AG09309 (cell line): ENCODE results near the gene LHX4.

Experiments
- DNase-seq: peaks from one replicate; pipeline ENCODE4 v3.0.0-alpha.2; 2010; ENCODE audit warnings: low read depth
- H3K4me3 ChIP-seq: 2 replicates; pipeline ENCODE4 v1.5.1; 2011; ENCODE audit warnings: mild to moderate bottlenecking, low read depth, low read length, moderate library complexity; ENCODE audit not compliant: control insufficient read depth
- TF ChIP-seq, protein P1 (sequence below): IDR thresholded peaks from 2 replicates; pipeline ENCODE4 v1.5.1; 2011; ENCODE audit warnings: mild to moderate bottlenecking, low read depth, low read length, inconsistent platforms; ENCODE audit not compliant: insufficient read depth, control insufficient read depth; ENCODE audit errors: missing control alignments

Gene LHX4

DNA sequence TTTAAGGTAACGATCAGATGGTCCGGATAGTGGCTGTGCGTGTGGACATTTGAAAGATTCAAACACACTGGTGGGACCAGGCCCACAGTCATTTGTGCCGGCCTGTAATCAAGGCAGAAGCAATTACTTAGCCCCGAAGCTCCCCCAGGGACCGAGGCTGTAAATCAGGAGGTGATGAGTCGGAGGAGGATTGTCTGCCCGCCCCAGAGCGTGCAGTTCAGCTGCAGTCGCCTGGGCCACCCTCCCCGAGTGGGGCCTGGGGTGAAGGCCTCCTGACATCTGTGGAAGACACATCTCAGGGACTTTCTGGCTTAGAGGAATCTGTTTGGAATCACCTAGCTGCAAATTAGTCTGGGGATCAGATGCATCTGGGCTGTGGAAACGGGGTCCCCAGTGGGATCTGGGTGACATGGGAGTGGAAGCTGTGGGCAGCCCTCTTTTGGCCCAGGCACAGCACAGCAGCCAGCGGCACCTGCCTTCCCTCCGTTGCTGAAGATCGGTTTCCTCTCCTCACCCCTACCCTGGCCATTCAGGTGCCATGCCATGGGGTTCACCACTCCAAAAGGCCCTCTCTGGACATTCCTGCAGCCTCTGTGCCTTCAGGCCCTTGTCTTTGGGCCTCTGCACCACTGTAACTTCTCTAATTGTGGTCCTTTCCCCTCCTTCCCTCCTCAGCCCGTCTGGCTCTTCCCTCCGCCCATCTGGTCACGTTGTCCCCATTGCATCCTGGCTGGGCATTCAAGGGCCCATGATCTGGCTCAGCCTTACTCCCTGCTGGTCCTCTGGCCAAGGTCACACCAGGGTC lies 25.7 kb downstream of the LHX4 start:
- TF ChIP-seq, protein P1, sequence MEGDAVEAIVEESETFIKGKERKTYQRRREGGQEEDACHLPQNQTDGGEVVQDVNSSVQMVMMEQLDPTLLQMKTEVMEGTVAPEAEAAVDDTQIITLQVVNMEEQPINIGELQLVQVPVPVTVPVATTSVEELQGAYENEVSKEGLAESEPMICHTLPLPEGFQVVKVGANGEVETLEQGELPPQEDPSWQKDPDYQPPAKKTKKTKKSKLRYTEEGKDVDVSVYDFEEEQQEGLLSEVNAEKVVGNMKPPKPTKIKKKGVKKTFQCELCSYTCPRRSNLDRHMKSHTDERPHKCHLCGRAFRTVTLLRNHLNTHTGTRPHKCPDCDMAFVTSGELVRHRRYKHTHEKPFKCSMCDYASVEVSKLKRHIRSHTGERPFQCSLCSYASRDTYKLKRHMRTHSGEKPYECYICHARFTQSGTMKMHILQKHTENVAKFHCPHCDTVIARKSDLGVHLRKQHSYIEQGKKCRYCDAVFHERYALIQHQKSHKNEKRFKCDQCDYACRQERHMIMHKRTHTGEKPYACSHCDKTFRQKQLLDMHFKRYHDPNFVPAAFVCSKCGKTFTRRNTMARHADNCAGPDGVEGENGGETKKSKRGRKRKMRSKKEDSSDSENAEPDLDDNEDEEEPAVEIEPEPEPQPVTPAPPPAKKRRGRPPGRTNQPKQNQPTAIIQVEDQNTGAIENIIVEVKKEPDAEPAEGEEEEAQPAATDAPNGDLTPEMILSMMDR = no peak
- no peak overlapping the region for H3K4me3 ChIP-seq
- DNase-seq = no peak

DNA sequence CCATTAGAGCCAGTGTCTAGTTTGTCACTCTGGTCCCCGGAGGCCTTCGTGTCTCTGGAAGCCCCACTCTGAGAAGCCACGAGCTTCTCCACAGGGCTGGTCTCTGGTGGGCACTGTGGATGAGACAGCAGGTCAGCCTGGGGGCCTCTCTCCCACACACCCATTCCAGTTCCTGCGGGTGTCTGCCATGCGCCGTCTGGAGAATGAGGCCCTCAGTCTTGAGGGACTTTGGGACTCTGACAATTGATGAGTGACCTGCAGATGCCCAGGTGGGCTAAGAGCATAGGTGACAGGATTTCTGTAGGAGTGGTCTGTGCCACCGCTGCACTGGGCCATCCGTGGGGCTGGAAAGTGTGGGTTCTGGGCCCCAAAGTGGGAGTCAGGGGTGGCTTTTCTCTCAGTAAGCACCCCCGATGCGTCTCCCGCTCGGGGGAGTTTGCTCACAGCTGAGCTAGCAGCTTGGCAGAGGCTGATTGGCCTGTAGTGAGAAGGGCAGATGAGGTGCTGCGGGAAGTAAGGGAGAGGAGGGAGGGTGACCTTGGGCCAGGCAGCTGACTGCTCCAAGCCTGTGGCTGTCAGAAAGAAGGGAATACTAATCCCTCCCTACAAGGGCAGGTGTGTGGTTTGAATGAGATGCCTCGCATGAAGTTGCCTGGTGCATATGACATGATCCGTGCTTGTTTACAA lies 26.4 kb downstream of the LHX4 start:
- DNase-seq = no peak
- TF ChIP-seq, protein P1 = no peak
- no peak overlapping the region for H3K4me3 ChIP-seq

DNA sequence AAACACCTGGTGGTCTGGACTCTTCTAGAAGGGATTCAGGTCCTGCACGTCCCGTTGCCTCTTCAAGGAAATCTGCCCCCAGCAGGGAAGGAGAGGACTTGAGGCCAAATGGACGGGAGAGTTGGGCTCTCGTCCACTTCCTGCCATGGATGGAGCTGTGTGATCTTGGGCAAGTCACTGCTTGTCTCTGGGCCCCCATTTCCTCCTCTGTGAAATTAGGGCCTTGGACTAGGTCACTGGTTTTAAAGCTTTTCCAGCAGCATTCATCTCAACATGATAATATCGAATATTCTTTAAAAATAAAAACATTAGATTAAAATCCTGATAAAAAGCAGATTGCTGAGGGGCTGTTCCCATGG lies 26.9 kb downstream of the LHX4 start:
- no peak for DNase-seq
- TF ChIP-seq, protein P1 = no peak
- H3K4me3 ChIP-seq = no peak overlapping the region

DNA sequence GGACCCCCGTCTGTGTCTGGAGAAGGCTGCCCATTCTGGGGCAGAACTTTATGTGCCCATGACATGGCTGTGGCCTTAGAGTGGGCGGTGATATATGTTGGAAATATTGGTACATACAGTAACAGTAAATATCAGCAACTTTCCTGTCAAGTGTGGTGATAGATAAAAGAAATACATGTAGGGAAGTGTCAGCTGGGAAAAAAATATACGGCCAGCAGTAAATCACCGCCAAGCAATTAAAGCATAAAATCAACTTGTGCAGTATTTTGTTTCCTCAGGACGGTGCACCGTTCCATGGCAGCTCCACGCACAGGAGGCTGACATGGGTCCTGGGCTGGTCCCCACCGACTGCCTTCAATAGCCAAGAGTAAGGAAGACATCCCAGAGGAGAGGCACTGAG lies 27.4 kb downstream of the LHX4 start:
- no peak for DNase-seq
- TF ChIP-seq, protein P1 = no peak
- H3K4me3 ChIP-seq = no peak overlapping the region

DNA sequence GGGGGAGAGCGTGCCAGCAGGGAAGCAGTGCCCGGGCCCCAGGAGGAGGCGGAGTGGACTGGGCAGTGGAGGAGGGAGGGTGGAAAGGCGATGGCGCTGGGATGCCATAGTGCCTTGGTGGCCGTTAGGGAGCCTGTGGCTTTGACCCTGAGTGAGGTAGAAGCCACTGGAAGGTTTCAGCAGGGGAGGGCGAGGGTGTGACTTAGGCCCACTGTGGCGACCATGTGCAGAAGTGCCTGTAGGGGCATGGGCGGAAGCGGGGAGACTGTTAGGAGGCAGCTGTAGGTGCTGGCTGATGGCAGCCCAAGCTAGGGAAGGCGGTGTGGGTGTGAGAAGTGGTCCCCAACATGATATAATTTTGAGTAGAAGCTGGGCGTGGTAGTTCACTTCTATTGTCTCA lies 28.2 kb downstream of the LHX4 start:
- TF ChIP-seq, protein P1 = no peak
- H3K4me3 ChIP-seq = no peak overlapping the region
- no peak for DNase-seq

DNA sequence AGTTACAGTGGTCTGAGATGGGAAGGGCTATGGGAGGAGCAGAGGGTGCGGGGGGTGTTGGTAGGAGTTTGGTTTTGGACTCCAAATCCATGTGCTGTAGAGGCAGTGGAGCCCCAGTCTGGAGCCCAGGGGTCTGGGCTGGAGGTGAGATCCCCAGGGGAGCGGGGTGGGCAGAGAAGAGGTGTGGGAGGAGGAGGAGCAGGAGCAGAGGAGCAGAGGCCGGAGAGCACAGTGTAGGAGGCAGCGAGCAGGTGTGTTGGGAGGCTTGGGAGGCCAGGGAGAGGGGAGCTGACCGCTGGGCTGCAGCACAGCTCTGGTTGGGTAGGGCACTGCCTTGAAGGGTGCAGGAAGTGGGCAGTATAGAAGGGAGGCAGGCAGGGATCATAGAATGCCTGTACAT lies 28.9 kb downstream of the LHX4 start:
- H3K4me3 ChIP-seq = no peak overlapping the region
- TF ChIP-seq, protein P1 = no peak
- no peak for DNase-seq
